A673 (cell line): ENCODE data around the gene NPR3. TPM values are rescaled to one million over a fixed set of nuclear protein-coding genes. Genes with fewer than 3 reads are reported as not detected.

Experiments
- BruUV-seq: library from RNA; stranded (reverse); fragments of 400-500 nt; replicated peaks from 2 replicates; lab custom pipeline; 2021; lab: Mats Ljungman, UMichigan
- CTCF ChIA-PET: fragments of 300-600 bp; sonication (Branson Sonifier 250); formaldehyde crosslinking; loops from one replicate; lab custom pipeline; 2022; ENCODE audit warnings: antibody characterized with exemption; lab: Charles Lee
- POLR2A ChIA-PET: fragments of 300-600 bp; sonication (Branson Sonifier 250); formaldehyde crosslinking; loops from one replicate; lab custom pipeline; 2022; ENCODE audit warnings: antibody characterized with exemption; ENCODE audit not compliant: low non-redundant PET; lab: Charles Lee
- DNase-seq: peaks from one replicate; pipeline ENCODE4 v3.0.0-alpha.2; 2015; ENCODE audit warnings: low spot score
- H3K27ac ChIP-seq: fragments of 200-600 bp; sonication (generic); 2 replicates; pipeline ENCODE4 v1.5.1; 2016; ENCODE audit warnings: mixed run types, low read depth, mild to moderate bottlenecking, mixed read lengths, antibody characterized with exemption, low read length; ENCODE audit not compliant: poor library complexity, severe bottlenecking
- H3K27me3 ChIP-seq: fragments of 200-600 bp; sonication (generic); replicated peaks from 2 replicates; pipeline ENCODE4 v1.6.1; 2017; ENCODE audit warnings: mixed run types, low read depth, mild to moderate bottlenecking, mixed read lengths, antibody characterized with exemption, low read length; ENCODE audit not compliant: insufficient read depth, poor library complexity
- H3K36me3 ChIP-seq: fragments of 200-600 bp; sonication (generic); 2 replicates; pipeline ENCODE4 v1.6.1; 2016; ENCODE audit warnings: mixed run types, mild to moderate bottlenecking, mixed read lengths, antibody characterized with exemption, low read length; ENCODE audit not compliant: insufficient read depth, poor library complexity, severe bottlenecking
- H3K4me1 ChIP-seq: fragments of 200-600 bp; sonication (generic); 2 replicates; pipeline ENCODE4 v1.6.1; 2017; ENCODE audit warnings: mixed run types, mild to moderate bottlenecking, mixed read lengths, antibody characterized with exemption, low read length; ENCODE audit not compliant: insufficient read depth, poor library complexity, severe bottlenecking
- H3K4me3 ChIP-seq: fragments of 200-600 bp; sonication (generic); 2 replicates; pipeline ENCODE4 v1.5.1; 2016; ENCODE audit warnings: low read depth, mixed run types, mild to moderate bottlenecking, mixed read lengths, low read length; ENCODE audit not compliant: poor library complexity, severe bottlenecking
- H3K9me3 ChIP-seq: fragments of 200-600 bp; sonication (generic); 2 replicates; pipeline ENCODE4 v1.6.1; 2016; ENCODE audit warnings: mixed run types, low read depth, mild to moderate bottlenecking, mixed read lengths, antibody characterized with exemption, low read length; ENCODE audit not compliant: poor library complexity, severe bottlenecking
- EZH2 ChIP-seq: fragments of 200-600 bp; sonication (generic); IDR thresholded peaks from 2 replicates; pipeline ENCODE4 v1.6.1; 2017; ENCODE audit warnings: borderline replicate concordance, low read depth, mild to moderate bottlenecking, mixed read lengths, antibody characterized with exemption, low read length; ENCODE audit not compliant: poor library complexity, severe bottlenecking
- intact Hi-C: fragments of 100-400 bp; cut with micrococcal nuclease; formaldehyde crosslinking; loops from one replicate; pipeline ENCODE4 v1.10.0; 2022; ENCODE audit not compliant: unreplicated experiment
- total RNA-seq: library from RNA; stranded (reverse); gene quantifications from 2 replicates; pipeline ENCODE4 v1.2.3, GENCODE V29; 2021
- TF ChIP-seq, protein P1 (sequence below): fragments of 300-800, 200-600 bp; sonication (generic); conservative IDR thresholded peaks from 2 replicates; pipeline ENCODE4 v1.5.1; 2017; ENCODE audit warnings: low read depth, mild to moderate bottlenecking, antibody characterized with exemption, low read length, moderate library complexity, mixed read lengths

The NPR3 gene
- total RNA-seq, 1 experiment from 2014 or later, result 5.3 TPM

DNA sequence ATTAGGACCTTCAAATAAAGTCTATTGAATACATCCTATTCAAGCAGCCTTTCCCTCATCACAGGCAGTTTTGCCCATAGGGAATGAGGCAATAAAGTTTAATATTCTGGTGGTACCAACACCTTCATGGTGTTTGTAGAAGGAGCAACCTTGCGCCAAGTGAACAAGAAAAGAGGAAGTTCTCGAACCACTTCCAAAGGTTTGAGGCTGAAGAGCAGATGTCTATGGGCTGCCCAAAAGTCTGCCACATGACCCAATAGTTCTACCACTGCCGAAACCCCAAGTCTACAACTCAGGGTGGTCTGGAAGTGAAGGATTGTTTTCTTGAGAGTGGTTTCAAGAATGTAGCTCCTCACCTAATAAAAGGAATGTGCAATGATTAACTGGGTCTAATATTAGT is 123.1 kb downstream of the NPR3 start:
- Histone ChIP-seq H3K27me3 (no peaks in the 10 kb centered on the region), H3K27ac (no peak overlapping the region), H3K36me3 (no peaks in the 10 kb centered on the region), H3K9me3 (no peaks in the 10 kb centered on the region), H3K4me1 (no peaks in the 10 kb centered on the region), H3K4me3 (no peak overlapping the region)
- BruUV-seq, result no TSS peak
- intact Hi-C loops, result no loop called here
- TF ChIP-seq, protein P1, sequence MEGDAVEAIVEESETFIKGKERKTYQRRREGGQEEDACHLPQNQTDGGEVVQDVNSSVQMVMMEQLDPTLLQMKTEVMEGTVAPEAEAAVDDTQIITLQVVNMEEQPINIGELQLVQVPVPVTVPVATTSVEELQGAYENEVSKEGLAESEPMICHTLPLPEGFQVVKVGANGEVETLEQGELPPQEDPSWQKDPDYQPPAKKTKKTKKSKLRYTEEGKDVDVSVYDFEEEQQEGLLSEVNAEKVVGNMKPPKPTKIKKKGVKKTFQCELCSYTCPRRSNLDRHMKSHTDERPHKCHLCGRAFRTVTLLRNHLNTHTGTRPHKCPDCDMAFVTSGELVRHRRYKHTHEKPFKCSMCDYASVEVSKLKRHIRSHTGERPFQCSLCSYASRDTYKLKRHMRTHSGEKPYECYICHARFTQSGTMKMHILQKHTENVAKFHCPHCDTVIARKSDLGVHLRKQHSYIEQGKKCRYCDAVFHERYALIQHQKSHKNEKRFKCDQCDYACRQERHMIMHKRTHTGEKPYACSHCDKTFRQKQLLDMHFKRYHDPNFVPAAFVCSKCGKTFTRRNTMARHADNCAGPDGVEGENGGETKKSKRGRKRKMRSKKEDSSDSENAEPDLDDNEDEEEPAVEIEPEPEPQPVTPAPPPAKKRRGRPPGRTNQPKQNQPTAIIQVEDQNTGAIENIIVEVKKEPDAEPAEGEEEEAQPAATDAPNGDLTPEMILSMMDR, result no peak
- ChIA-PET POLR2A (no interaction called here), CTCF (no interaction called here)
- DNase-seq, result no peak

DNA sequence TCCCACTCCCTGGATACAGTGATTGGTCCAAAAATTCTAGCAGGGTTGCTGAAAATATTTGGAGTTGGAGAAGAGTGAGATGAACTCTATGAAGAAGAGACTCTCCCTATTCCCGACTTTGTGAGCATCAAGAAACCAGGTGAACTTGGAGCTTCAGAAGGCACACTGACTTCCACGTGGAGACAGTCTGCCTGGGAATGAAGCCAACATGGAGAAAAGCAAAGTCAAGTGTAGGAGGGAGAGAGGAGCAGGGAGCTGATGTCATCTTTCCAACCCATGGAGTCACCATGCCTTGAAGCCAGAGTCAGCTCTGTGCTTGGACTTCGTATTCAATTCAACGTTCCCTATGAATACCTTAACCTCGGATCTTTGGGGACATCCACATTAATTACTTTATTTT is 125.1 kb downstream of the NPR3 start:
- POLR2A ChIA-PET, result no interaction called here

DNA sequence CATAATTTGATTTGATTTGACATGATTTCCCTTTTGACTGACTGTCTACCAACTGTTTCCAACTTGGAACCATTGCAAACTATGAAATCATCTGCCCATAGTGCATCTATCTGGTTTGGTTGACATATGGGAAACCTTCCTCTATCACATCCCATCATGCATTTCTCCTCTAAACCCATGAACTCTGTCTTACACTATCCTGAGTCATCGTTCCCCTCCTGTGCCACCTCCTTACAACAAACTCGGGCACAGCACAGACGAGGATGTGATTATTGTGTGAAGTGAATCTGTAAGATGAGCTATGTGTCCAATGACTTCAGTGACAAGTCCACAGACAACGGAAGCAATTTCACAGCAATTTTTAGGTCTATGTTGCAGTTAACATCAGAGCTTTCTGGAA is 126.1 kb downstream of the NPR3 start:
- Histone ChIP-seq H3K9me3 (no peaks in the 10 kb centered on the region), H3K27ac (no peak overlapping the region), H3K36me3 (no peaks in the 10 kb centered on the region), H3K4me1 (no peaks in the 10 kb centered on the region), H3K4me3 (no peak overlapping the region), H3K27me3 (no peaks in the 10 kb centered on the region)
- DNase-seq, result no peak
- no peak for TF ChIP-seq EZH2
- TF ChIP-seq, protein P1, result no peak
- ChIA-PET POLR2A (interaction anchor here (0.6 kb wide), 1 partner anchor 10 kb away, joined by 5 read pairs; no protein-coding TSS in a partner anchor), CTCF (no interaction called here)
- intact Hi-C loops, result no loop called here
- BruUV-seq, result no TSS peak

More for the DNA sequence above, 125.1 kb downstream of the NPR3 start:
- no peaks in the 10 kb centered on the region for H3K27me3 ChIP-seq
- no peak overlapping the region for H3K4me3 ChIP-seq
- H3K36me3 ChIP-seq, result no peaks in the 10 kb centered on the region
- DNase-seq, result no peak
- H3K4me1 ChIP-seq, result no peaks in the 10 kb centered on the region
- H3K9me3 ChIP-seq, result no peaks in the 10 kb centered on the region
- TF ChIP-seq EZH2, result no peak
- TF ChIP-seq, protein P1, result no peak
- no TSS peak for BruUV-seq
- no peak overlapping the region for H3K27ac ChIP-seq
- intact Hi-C loops, result no loop called here
- CTCF ChIA-PET, result no interaction called here
